GM20000 (cell line): ENCODE measurements around the gene GRIK4.
A peak's percentile ranks its signal among the peaks of the same experiment; 100 is the strongest.

ENCODE experiments used
- DNase-seq: peaks from one replicate; pipeline ENCODE4 v3.0.0; 2012; ENCODE audit warnings: low spot score
- TF ChIP-seq, protein P1 (sequence below): IDR thresholded peaks from 2 replicates; pipeline ENCODE4 v1.5.1; 2012; ENCODE audit warnings: mild to moderate bottlenecking, control low read depth; ENCODE audit errors: extremely low read depth, missing control alignments

GRIK4 gene, protein sequence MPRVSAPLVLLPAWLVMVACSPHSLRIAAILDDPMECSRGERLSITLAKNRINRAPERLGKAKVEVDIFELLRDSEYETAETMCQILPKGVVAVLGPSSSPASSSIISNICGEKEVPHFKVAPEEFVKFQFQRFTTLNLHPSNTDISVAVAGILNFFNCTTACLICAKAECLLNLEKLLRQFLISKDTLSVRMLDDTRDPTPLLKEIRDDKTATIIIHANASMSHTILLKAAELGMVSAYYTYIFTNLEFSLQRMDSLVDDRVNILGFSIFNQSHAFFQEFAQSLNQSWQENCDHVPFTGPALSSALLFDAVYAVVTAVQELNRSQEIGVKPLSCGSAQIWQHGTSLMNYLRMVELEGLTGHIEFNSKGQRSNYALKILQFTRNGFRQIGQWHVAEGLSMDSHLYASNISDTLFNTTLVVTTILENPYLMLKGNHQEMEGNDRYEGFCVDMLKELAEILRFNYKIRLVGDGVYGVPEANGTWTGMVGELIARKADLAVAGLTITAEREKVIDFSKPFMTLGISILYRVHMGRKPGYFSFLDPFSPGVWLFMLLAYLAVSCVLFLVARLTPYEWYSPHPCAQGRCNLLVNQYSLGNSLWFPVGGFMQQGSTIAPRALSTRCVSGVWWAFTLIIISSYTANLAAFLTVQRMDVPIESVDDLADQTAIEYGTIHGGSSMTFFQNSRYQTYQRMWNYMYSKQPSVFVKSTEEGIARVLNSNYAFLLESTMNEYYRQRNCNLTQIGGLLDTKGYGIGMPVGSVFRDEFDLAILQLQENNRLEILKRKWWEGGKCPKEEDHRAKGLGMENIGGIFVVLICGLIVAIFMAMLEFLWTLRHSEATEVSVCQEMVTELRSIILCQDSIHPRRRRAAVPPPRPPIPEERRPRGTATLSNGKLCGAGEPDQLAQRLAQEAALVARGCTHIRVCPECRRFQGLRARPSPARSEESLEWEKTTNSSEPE

DNA sequence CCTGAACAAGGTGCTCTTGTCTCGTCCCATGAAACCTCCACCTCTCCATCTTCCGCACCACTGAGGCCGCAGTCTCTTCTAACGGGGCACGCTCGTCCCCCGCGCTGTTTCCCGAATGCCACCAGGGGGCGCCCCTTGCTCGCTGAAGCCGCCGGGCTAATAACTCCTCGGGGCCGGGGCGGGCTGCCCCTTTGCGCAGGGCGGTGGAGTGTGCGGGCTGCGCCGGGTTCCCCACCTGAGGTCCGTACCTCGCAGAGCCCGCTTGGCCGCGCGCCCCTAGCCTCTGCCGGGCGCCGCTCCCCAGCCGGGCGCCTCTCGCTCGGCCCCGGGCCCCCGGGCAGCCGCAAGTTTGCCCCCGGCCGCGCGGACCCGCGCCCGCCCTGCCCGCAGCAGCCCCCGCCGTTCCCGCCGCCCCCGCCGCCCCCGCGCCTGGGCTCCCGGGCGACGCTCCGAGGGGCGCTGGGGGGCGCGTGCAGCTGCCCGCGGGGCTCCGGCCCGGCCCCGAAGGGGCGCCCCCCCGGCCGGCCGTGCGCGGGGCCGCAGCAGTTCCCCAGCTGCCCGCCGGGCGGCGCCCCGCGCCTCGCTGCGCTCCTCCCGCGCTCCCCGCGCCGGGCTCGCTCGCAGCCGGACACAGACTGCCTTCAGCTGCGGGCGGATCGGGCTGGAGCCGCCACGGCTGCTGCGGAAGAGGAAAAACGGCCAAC is at the start of gene GRIK4:
TSS of gene GRIK4 (plus strand) at position 633 of the 704 bp plus-strand sequence. CDS start 148,571 bp downstream, outside the sequence.
- TF ChIP-seq, protein P1, sequence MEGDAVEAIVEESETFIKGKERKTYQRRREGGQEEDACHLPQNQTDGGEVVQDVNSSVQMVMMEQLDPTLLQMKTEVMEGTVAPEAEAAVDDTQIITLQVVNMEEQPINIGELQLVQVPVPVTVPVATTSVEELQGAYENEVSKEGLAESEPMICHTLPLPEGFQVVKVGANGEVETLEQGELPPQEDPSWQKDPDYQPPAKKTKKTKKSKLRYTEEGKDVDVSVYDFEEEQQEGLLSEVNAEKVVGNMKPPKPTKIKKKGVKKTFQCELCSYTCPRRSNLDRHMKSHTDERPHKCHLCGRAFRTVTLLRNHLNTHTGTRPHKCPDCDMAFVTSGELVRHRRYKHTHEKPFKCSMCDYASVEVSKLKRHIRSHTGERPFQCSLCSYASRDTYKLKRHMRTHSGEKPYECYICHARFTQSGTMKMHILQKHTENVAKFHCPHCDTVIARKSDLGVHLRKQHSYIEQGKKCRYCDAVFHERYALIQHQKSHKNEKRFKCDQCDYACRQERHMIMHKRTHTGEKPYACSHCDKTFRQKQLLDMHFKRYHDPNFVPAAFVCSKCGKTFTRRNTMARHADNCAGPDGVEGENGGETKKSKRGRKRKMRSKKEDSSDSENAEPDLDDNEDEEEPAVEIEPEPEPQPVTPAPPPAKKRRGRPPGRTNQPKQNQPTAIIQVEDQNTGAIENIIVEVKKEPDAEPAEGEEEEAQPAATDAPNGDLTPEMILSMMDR: peak; percentile 87
- DNase-seq: peak; percentile 96

DNA sequence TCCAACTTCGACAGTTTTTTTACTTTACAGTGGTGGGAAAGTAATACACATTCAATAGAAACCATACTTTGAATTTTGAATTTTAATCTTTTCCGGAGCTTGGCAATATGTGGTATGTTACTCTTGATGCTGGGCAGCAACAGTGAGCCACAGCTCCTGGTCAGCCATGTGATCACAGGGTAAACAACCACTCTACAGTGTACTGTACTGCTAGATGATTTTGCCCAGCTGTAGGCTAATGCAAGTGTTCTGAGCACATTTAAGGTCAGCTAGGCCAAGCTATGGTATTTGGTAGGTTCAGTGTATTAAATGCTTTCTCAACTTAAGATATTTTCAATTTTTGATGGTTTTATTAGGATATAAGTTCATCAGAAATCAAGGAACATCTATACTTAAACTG is 48.7 kb upstream of the GRIK4 start:
- TF ChIP-seq, protein P1: no peak
- no peak for DNase-seq

DNA sequence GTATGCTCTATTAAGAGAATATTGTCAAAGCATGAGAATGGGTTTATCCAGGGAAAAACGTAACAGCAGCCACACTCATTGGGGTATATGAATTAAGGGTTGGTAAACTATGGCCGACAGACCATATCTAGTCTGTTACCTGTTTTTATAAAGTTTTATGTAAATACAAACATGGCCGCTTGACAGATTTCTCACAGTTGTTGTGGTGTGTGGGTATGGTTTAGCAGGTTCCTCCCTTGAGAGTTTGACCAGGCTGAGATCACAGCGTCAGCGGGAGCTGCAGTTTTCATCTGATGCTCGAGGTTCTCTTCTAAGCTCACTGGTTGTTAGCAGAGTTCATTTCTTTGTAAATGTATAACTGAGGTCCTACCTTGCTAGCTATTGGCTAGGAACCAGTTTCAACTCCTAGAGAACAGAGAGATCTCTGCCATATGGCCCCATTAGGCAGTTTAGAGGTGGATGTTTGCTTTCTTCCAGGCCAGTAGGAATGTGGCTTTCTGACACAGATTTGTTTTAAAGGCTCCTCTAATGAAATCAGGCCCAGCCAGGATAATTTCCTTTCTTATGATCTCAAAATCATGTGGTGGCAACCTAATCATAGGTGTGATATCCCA is 45.5 kb upstream of the GRIK4 start:
- TF ChIP-seq, protein P1: no peak
- DNase-seq: no peak

DNA sequence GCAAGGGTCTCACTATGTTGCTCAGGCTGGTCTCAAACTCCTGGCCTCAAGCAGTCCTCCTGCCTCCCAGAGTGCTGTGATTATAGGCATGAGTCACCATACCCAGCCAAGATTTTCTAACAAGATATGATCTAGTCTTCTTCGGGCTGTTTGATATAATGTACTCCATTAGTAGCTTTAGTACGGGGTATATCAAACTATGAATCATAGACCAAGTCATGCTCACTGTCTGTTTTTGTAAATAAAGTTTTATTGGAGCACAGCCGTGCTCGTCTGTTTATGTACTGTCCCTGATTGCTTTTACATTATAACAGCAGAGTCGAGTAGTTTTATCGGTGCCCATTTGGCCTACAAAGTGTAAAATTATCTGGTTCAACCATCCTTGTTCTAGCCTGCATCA is 43.9 kb upstream of the GRIK4 start:
- no peak for DNase-seq
- TF ChIP-seq, protein P1: no peak

DNA sequence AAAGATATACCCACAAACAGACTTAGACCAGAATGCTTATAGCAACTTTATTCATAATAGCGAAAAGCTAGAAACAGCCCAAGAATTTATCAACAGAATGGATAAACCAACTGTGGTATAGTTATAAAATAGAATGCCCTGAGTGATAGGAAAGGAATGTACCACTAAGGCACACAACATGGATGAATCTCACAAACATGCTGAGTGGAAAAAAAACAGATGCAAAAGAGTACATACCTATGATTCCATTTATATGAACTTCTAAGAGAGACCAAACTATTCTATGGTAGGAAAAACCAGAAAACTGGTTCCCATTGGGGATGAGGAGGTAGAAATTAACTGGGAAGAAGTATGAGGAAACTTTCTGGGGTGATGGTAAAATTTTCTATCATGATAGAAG is 40.4 kb upstream of the GRIK4 start:
- TF ChIP-seq, protein P1: no peak
- no peak for DNase-seq

DNA sequence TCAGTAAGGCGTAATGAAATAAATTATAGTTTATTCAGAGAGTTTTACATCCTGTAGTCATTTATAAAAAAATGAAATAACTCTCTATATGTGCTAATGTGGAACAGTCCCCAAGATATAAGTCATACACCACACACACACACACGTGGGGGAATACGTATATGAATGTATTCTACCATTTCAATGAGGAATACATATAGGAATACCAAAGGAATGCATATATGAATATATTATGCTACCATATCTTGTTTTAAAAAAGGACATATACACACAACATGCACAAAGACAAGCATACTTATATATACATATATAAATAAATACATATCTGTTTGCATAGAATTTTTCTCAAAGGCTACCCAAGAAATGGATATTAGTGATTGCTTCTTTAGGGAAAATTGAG is 39.6 kb upstream of the GRIK4 start:
- TF ChIP-seq, protein P1: no peak
- no peak for DNase-seq
